Osteocyte (in vitro differentiated cells): ENCODE results near the gene RAPGEF5. TPM values are rescaled to one million over a fixed set of nuclear protein-coding genes. Genes with fewer than 3 reads are reported as not detected.

Experiments
- DNase-seq: peaks from one replicate; pipeline ENCODE4 v3.0.0; 2021; ENCODE audit warnings: mixed read lengths; ENCODE audit not compliant: unreplicated experiment; ENCODE audit errors: extremely low spot score
- H3K27ac Mint-ChIP-seq: one replicate; pipeline ENCODE4 v1.8.0; 2021; ENCODE audit warnings: mild to moderate bottlenecking, mixed read lengths; ENCODE audit not compliant: unreplicated experiment
- H3K27me3 Mint-ChIP-seq: one replicate; pipeline ENCODE4 v1.8.0; 2021; ENCODE audit warnings: mixed read lengths; ENCODE audit not compliant: unreplicated experiment
- H3K36me3 Mint-ChIP-seq: one replicate; pipeline ENCODE4 v1.8.0; 2021; ENCODE audit warnings: mixed read lengths; ENCODE audit not compliant: unreplicated experiment
- H3K4me1 Mint-ChIP-seq: one replicate; pipeline ENCODE4 v1.8.0; 2021; ENCODE audit warnings: mixed read lengths; ENCODE audit not compliant: unreplicated experiment
- H3K4me3 Mint-ChIP-seq: one replicate; pipeline ENCODE4 v1.8.0; 2021; ENCODE audit warnings: mild to moderate bottlenecking, moderate library complexity, mixed read lengths; ENCODE audit not compliant: unreplicated experiment
- H3K9me3 Mint-ChIP-seq: one replicate; pipeline ENCODE4 v1.8.0; 2021; ENCODE audit warnings: mixed read lengths; ENCODE audit not compliant: unreplicated experiment
- total RNA-seq: library from RNA; stranded (reverse); gene quantifications from 2 replicates; pipeline ENCODE4 v1.2.1, GENCODE V29; 2021
- TF ChIP-seq, protein P1 (sequence below): fragments of 200-600 bp; sonication (generic); IDR thresholded peaks from 2 replicates; pipeline ENCODE4 v1.5.0; 2021; ENCODE audit warnings: antibody characterized with exemption, mild to moderate bottlenecking, moderate library complexity

The RAPGEF5 gene
- total RNA-seq, 1 donor from 2014 or later, result 0.27 TPM

GRCh38 chr7:22333680-22334141 is 23.2 kb downstream of the RAPGEF5 start:
- no peak overlapping the region for H3K27ac Mint-ChIP-seq
- H3K9me3 Mint-ChIP-seq, result no peaks in the 10 kb centered on the region
- H3K27me3 Mint-ChIP-seq, result peaks cover 10% of the 10 kb centered on the region

DNA sequence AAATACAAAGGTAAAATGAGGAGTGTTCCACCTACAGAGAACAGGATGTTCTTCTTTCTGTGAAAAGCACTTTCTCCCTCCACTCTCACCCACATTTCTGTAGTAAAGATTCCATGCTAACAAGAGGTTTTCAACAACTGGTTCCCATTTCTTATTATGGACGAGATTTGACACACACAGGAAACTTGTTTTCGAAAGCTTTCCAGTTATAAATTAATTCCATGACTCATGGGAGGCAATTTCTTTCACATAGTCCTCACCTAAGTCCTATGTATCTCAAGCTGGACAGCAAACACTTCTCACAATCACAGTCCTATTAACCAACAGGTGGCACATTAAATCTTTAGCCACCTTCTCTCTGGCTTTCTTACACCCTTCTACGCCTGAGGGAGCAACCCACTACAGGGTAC is 24.5 kb downstream of the RAPGEF5 start:
- no peak for DNase-seq
- Mint-ChIP-seq H3K4me1 (no peaks in the 10 kb centered on the region), H3K27me3 (peaks cover 11% of the 10 kb centered on the region), H3K9me3 (no peaks in the 10 kb centered on the region), H3K27ac (no peak overlapping the region), H3K4me3 (no peak overlapping the region), H3K36me3 (no peaks in the 10 kb centered on the region)
- TF ChIP-seq, protein P1, sequence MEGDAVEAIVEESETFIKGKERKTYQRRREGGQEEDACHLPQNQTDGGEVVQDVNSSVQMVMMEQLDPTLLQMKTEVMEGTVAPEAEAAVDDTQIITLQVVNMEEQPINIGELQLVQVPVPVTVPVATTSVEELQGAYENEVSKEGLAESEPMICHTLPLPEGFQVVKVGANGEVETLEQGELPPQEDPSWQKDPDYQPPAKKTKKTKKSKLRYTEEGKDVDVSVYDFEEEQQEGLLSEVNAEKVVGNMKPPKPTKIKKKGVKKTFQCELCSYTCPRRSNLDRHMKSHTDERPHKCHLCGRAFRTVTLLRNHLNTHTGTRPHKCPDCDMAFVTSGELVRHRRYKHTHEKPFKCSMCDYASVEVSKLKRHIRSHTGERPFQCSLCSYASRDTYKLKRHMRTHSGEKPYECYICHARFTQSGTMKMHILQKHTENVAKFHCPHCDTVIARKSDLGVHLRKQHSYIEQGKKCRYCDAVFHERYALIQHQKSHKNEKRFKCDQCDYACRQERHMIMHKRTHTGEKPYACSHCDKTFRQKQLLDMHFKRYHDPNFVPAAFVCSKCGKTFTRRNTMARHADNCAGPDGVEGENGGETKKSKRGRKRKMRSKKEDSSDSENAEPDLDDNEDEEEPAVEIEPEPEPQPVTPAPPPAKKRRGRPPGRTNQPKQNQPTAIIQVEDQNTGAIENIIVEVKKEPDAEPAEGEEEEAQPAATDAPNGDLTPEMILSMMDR, result no peak

More at GRCh38 chr7:22333680-22334141, 23.2 kb downstream of the RAPGEF5 start:
- Mint-ChIP-seq H3K4me1 (no peaks in the 10 kb centered on the region), H3K4me3 (no peak overlapping the region), H3K36me3 (no peaks in the 10 kb centered on the region)
- no peak for DNase-seq
- TF ChIP-seq, protein P1, result no peak

GRCh38 chr7:22331704-22332103 is 25.2 kb downstream of the RAPGEF5 start:
- DNase-seq, result no peak
- Mint-ChIP-seq H3K27ac (no peak overlapping the region), H3K4me1 (no peaks in the 10 kb centered on the region), H3K4me3 (no peak overlapping the region), H3K36me3 (no peaks in the 10 kb centered on the region), H3K27me3 (peaks cover 14% of the 10 kb centered on the region), H3K9me3 (no peaks in the 10 kb centered on the region)
- TF ChIP-seq, protein P1, result no peak

GRCh38 chr7:22330903-22331302 is 26.1 kb downstream of the RAPGEF5 start:
- Mint-ChIP-seq H3K9me3 (no peaks in the 10 kb centered on the region), H3K4me1 (no peaks in the 10 kb centered on the region), H3K36me3 (no peaks in the 10 kb centered on the region), H3K27me3 (peaks cover 17% of the 10 kb centered on the region), H3K4me3 (no peak overlapping the region), H3K27ac (no peak overlapping the region)
- no peak for DNase-seq
- TF ChIP-seq, protein P1, result no peak

GRCh38 chr7:22329816-22330524 is 27.0 kb downstream of the RAPGEF5 start:
- TF ChIP-seq, protein P1, result no peak
- no peak for DNase-seq
- no peaks in the 10 kb centered on the region for H3K9me3 Mint-ChIP-seq
- H3K27me3 Mint-ChIP-seq, result peaks cover 17% of the 10 kb centered on the region
- H3K36me3 Mint-ChIP-seq, result no peaks in the 10 kb centered on the region
- H3K27ac Mint-ChIP-seq, result no peak overlapping the region
- H3K4me1 Mint-ChIP-seq, result no peaks in the 10 kb centered on the region
- H3K4me3 Mint-ChIP-seq, result no peak overlapping the region
